ENCODE results near the gene OLFML2B. TPM values are rescaled to one million over a fixed set of nuclear protein-coding genes. Genes with fewer than 3 reads are reported as not detected.

OLFML2B gene
- total and polyA plus RNA-seq, 2 donors (not counting 1 experiment from before 2014, with no cell fraction given): 5.1 to 7.2 TPM

GRCh38 chr1:161981126-161981525, 42.5 kb downstream of the OLFML2B start:
- TF ChIP-seq CTCF (conservative IDR thresholded peaks at IDR 0.05 in 1 of 2, IDR thresholded peaks at IDR 0.05 in 1 of 2; ENCODE audit: low read depth in 1 of 2, low read length in 2 of 2) (no peak), EZH2 (IDR thresholded peaks at IDR 0.05; ENCODE audit: low read length, missing control alignments) (no peak)
- H3K27me3 ChIP-seq (ENCODE audit: control insufficient read depth, insufficient read depth, low read length): no peaks in the 10 kb centered on the region

GRCh38 chr1:161978011-161978790, 45.5 kb downstream of the OLFML2B start:
- DNase-seq (ENCODE audit: low read depth in 2 of 2): no peak
- no peaks in the 10 kb centered on the region for H3K36me3 ChIP-seq (ENCODE audit: control insufficient read depth, insufficient read depth, low read length)
- H3K4me1 ChIP-seq (ENCODE audit: control insufficient read depth, extremely low read depth, insufficient read depth, low read length): no peaks in the 10 kb centered on the region
- H2AFZ ChIP-seq (ENCODE audit: low read length): no peak overlapping the region
- no peak overlapping the region for H3K27ac ChIP-seq (ENCODE audit: insufficient read depth, low read length)
- H3K9ac ChIP-seq (ENCODE audit: insufficient read depth, low read length): no peak overlapping the region
- H3K4me2 ChIP-seq (ENCODE audit: extremely low read depth, insufficient read depth, low read length): no peak overlapping the region
- H3K27me3 ChIP-seq (ENCODE audit: control insufficient read depth, insufficient read depth, low read length): no peaks in the 10 kb centered on the region
- no peaks in the 10 kb centered on the region for H3K79me2 ChIP-seq (ENCODE audit: control insufficient read depth, insufficient read depth, low read length)
- H3K4me3 ChIP-seq (replicated peaks in 1 of 4; ENCODE audit: control extremely low read depth in 1 of 4, insufficient read depth in 1 of 4, low read depth in 3 of 4, low read length in 4 of 4): no peak overlapping the region
- TF ChIP-seq EZH2 (IDR thresholded peaks at IDR 0.05; ENCODE audit: low read length, missing control alignments) (no peak), CTCF (conservative IDR thresholded peaks at IDR 0.05 in 1 of 2, IDR thresholded peaks at IDR 0.05 in 1 of 2; ENCODE audit: low read depth in 1 of 2, low read length in 2 of 2) (no peak)
- H4K20me1 ChIP-seq (ENCODE audit: control insufficient read depth, extremely low read depth, insufficient read depth, low read length): no peaks in the 10 kb centered on the region
- H3K9me3 ChIP-seq (ENCODE audit: control insufficient read depth, insufficient read depth, low read depth, low read length): no peaks in the 10 kb centered on the region

More at GRCh38 chr1:161981126-161981525, 42.5 kb downstream of the OLFML2B start:
- Histone ChIP-seq H3K4me1 (ENCODE audit: control insufficient read depth, extremely low read depth, insufficient read depth, low read length) (no peaks in the 10 kb centered on the region), H3K36me3 (ENCODE audit: control insufficient read depth, insufficient read depth, low read length) (no peaks in the 10 kb centered on the region), H3K9ac (ENCODE audit: insufficient read depth, low read length) (no peak overlapping the region), H3K9me3 (ENCODE audit: control insufficient read depth, insufficient read depth, low read depth, low read length) (no peaks in the 10 kb centered on the region), H4K20me1 (ENCODE audit: control insufficient read depth, extremely low read depth, insufficient read depth, low read length) (no peaks in the 10 kb centered on the region), H3K79me2 (ENCODE audit: control insufficient read depth, insufficient read depth, low read length) (no peaks in the 10 kb centered on the region), H3K27ac (ENCODE audit: insufficient read depth, low read length) (no peak overlapping the region), H3K4me3 (replicated peaks in 1 of 4; ENCODE audit: control extremely low read depth in 1 of 4, insufficient read depth in 1 of 4, low read depth in 3 of 4, low read length in 4 of 4) (no peak overlapping the region), H2AFZ (ENCODE audit: low read length) (no peak overlapping the region), H3K4me2 (ENCODE audit: extremely low read depth, insufficient read depth, low read length) (no peak overlapping the region)
- no peak for DNase-seq (ENCODE audit: low read depth in 2 of 2)

- Histone ChIP-seq H3K36me3 (ENCODE audit: control insufficient read depth, insufficient read depth, low read length) (no peaks in the 10 kb centered on the region), H3K9ac (ENCODE audit: insufficient read depth, low read length) (no peak overlapping the region), H3K27me3 (ENCODE audit: control insufficient read depth, insufficient read depth, low read length) (no peaks in the 10 kb centered on the region), H3K27ac (ENCODE audit: insufficient read depth, low read length) (no peak overlapping the region), H3K4me2 (ENCODE audit: extremely low read depth, insufficient read depth, low read length) (no peak overlapping the region), H3K4me1 (ENCODE audit: control insufficient read depth, extremely low read depth, insufficient read depth, low read length) (no peaks in the 10 kb centered on the region), H3K79me2 (ENCODE audit: control insufficient read depth, insufficient read depth, low read length) (no peaks in the 10 kb centered on the region), H4K20me1 (ENCODE audit: control insufficient read depth, extremely low read depth, insufficient read depth, low read length) (no peaks in the 10 kb centered on the region), H3K9me3 (ENCODE audit: control insufficient read depth, insufficient read depth, low read depth, low read length) (no peaks in the 10 kb centered on the region), H3K4me3 (replicated peaks in 1 of 4; ENCODE audit: control extremely low read depth in 1 of 4, insufficient read depth in 1 of 4, low read depth in 3 of 4, low read length in 4 of 4) (no peak overlapping the region), H2AFZ (ENCODE audit: low read length) (no peak overlapping the region)
- no peak for DNase-seq (ENCODE audit: low read depth in 2 of 2)
- no peak for TF ChIP-seq EZH2 (IDR thresholded peaks at IDR 0.05; ENCODE audit: low read length, missing control alignments)
- TF ChIP-seq CTCF (conservative IDR thresholded peaks at IDR 0.05 in 1 of 2, IDR thresholded peaks at IDR 0.05 in 1 of 2; ENCODE audit: low read depth in 1 of 2, low read length in 2 of 2): no peak
Observed at GRCh38 chr1:161973924-161974845, 49.5 kb downstream of the OLFML2B start.
